Small intestine (tissue), 7 donors: Measurements from ENCODE around the gene RPS27A. TPM values are rescaled to one million over a fixed set of nuclear protein-coding genes. Genes with fewer than 3 reads are reported as not detected.
A peak's percentile ranks its signal among the peaks of the same experiment; 100 is the strongest.
"Not testable (repeated sequence)": the region's sequence is repeated elsewhere in the genome, so short reads cannot be mapped to it uniquely, and the experiment has no call there.

ENCODE experiments used
- DNase-seq, 2 donors: peaks; one replicate each; pipeline versions ENCODE4 v3.0.0 to v3.0.0-alpha.2; 2013
- FAIRE-seq: peaks from 2 replicates; lab custom pipeline; 2012; peaks lifted over from hg19 to GRCh38; lab: Jason Lieb, UNC
- H3K27ac ChIP-seq, 3 donors: one replicate each; pipeline ENCODE4 v1.5.1; 2013; ENCODE audit warnings: low read length in 2 of 3, mild to moderate bottlenecking in 2 of 3, control low read depth in 1 of 3, inconsistent platforms in 1 of 3, low read depth in 1 of 3, moderate library complexity in 1 of 3
- H3K27me3 ChIP-seq, 3 donors: one replicate each; pipeline ENCODE4 v1.6.1; 2013; ENCODE audit warnings: low read length in 3 of 3, inconsistent platforms in 1 of 3; ENCODE audit not compliant: control insufficient read depth in 3 of 3, insufficient read depth in 3 of 3
- H3K36me3 ChIP-seq, 3 donors: one replicate each; pipeline ENCODE4 v1.6.1; 2013; ENCODE audit warnings: low read length in 3 of 3, inconsistent platforms in 1 of 3, low read depth in 1 of 3, mild to moderate bottlenecking in 1 of 3, moderate library complexity in 1 of 3; ENCODE audit not compliant: control insufficient read depth in 3 of 3, insufficient read depth in 2 of 3
- H3K4me1 ChIP-seq, 3 donors: one replicate each; pipeline ENCODE4 v1.6.1; 2013; ENCODE audit warnings: low read length in 2 of 3, inconsistent platforms in 1 of 3, low read depth in 1 of 3, mild to moderate bottlenecking in 1 of 3, moderate library complexity in 1 of 3; ENCODE audit not compliant: control insufficient read depth in 3 of 3, insufficient read depth in 2 of 3
- H3K4me3 ChIP-seq, 3 donors: one replicate each; pipeline ENCODE4 v1.5.1; 2013; ENCODE audit warnings: low read length in 3 of 3, control low read depth in 1 of 3, inconsistent platforms in 1 of 3, low read depth in 1 of 3, mild to moderate bottlenecking in 1 of 3, moderate library complexity in 1 of 3
- H3K9me3 ChIP-seq, 2 donors: one replicate each; pipeline ENCODE4 v1.6.1; 2013; ENCODE audit warnings: low read depth in 1 of 2, low read length in 1 of 2; ENCODE audit not compliant: control insufficient read depth in 2 of 2, insufficient read depth in 1 of 2
- WGBS, 3 donors: extraction: QIAGEN DNeasy Blood & Tissue Kit; methylation state at CpG; one replicate each; pipeline ENCODE4 v1.1.7; 2013; 5-methylcytosine and 5-hydroxymethylcytosine counted together
- polyA plus RNA-seq, 4 donors: library from polyadenylated mRNA; stranded (reverse) in 3 of 4; unstranded in 1 of 4; fragments of 200-250 nt in 3 of 4; fragments of 120-200 nt in 1 of 4; gene quantifications; one replicate each; pipeline versions ENCODE4 v1.2.1 to v1.2.3, GENCODE V29; 2013
- donor health status: healthy with polysubstance abuse.
- donor health status: control.
- donor health status: control.
- donor health status: Bipolar disorder and iron deficiency.
- donor health status: healthy.

RPS27A gene
- polyA plus RNA-seq, 4 donors: 1,274 to 3,019 (median 2,371) TPM

- H3K4me3 ChIP-seq: no peak overlapping the region
- no peak overlapping the region for H3K27ac ChIP-seq
- H3K36me3 ChIP-seq: peaks cover 2 to 34% (median 7%) of the 10 kb centered on the region in 3 donors
- H3K27me3 ChIP-seq: no peaks in the 10 kb centered on the region
- no peak for FAIRE-seq
- H3K4me1 ChIP-seq: no peaks in the 10 kb centered on the region
- 65 to 73% (median 69%) methylated on average over 1 of the region's 1 CpG for WGBS, 3 donors
- H3K9me3 ChIP-seq: no peaks in the 10 kb centered on the region
- no peak for DNase-seq
These were observed 10.1 kb downstream of the RPS27A start for GRCh38 chr2:55242617-55243016.

- no peak overlapping the region for H3K27ac ChIP-seq
- no peak overlapping the region for H3K4me3 ChIP-seq
- FAIRE-seq (no peak), DNase-seq (no peak)
- H3K27me3 ChIP-seq: no peaks in the 10 kb centered on the region
- H3K36me3 ChIP-seq: peaks cover 2 to 39% (median 10%) of the 10 kb centered on the region in 3 donors
- H3K4me1 ChIP-seq: no peaks in the 10 kb centered on the region
- WGBS, 3 donors: 75 to 82% (median 82%) methylated on average over 5 of the region's 5 CpGs
- H3K9me3 ChIP-seq: no peaks in the 10 kb centered on the region
These were observed 12.9 kb downstream of the RPS27A start for GRCh38 chr2:55245411-55245810.

GRCh38 chr2:55247025-55247424 is 14.5 kb downstream of the RPS27A start:
- H3K27ac ChIP-seq: no peak overlapping the region
- peaks cover 2 to 36% (median 10%) of the 10 kb centered on the region in 3 donors for H3K36me3 ChIP-seq
- FAIRE-seq (no peak), DNase-seq (no peak)
- no peaks in the 10 kb centered on the region for H3K4me1 ChIP-seq
- 83 to 88% (median 83%) methylated on average over 5 of the region's 5 CpGs for WGBS, 3 donors
- no peaks in the 10 kb centered on the region for H3K9me3 ChIP-seq
- H3K27me3 ChIP-seq: no peaks in the 10 kb centered on the region
- H3K4me3 ChIP-seq: no peak overlapping the region

GRCh38 chr2:55252832-55253231 is 20.3 kb downstream of the RPS27A start:
- WGBS, 3 donors: 73 to 85% (median 81%) methylated on average over 3 of the region's 3 CpGs
- H3K4me1 ChIP-seq: no peaks in the 10 kb centered on the region
- no peaks in the 10 kb centered on the region for H3K27me3 ChIP-seq
- H3K4me3 ChIP-seq: no peak overlapping the region
- H3K9me3 ChIP-seq: no peaks in the 10 kb centered on the region
- DNase-seq (peak in 1 of 2 donors; percentile 41), FAIRE-seq (no peak)
- H3K36me3 ChIP-seq: peaks cover 2 to 35% (median 14%) of the 10 kb centered on the region in 3 donors
- H3K27ac ChIP-seq: no peak overlapping the region

- H3K4me3 ChIP-seq, H3K27me3 ChIP-seq, H3K9me3 ChIP-seq, H3K4me1 ChIP-seq, DNase-seq, H3K27ac ChIP-seq, FAIRE-seq: not testable (repeated sequence)
- WGBS, 3 donors: 85 to 90% (median 88%) methylated on average over 3 of the region's 3 CpGs
- peaks cover 11 to 45% (median 12%) of the 10 kb centered on the region in 3 donors for H3K36me3 ChIP-seq
These were observed 27.1 kb downstream of the RPS27A start for GRCh38 chr2:55259586-55259985.

GRCh38 chr2:55268288-55268906 is 35.9 kb downstream of the RPS27A start:
- FAIRE-seq: no peak
- peak in 1 of 2 donors; percentile 30 for DNase-seq
- Histone ChIP-seq H3K27ac (peak overlapping the region; percentile 77 to 100 (median 95)), H3K27me3 (no peaks in the 10 kb centered on the region), H3K4me1 (peaks cover 0 to 4% (median 4%) of the 10 kb centered on the region in 3 donors), H3K4me3 (peak overlapping the region; percentile 72 to 76 (median 73)), H3K36me3 (peaks cover 4 to 26% (median 7%) of the 10 kb centered on the region in 3 donors), H3K9me3 (no peaks in the 10 kb centered on the region)
- WGBS, 3 donors: 5 to 15% (median 8%) methylated on average over 13 of the region's 13 CpGs

DNA sequence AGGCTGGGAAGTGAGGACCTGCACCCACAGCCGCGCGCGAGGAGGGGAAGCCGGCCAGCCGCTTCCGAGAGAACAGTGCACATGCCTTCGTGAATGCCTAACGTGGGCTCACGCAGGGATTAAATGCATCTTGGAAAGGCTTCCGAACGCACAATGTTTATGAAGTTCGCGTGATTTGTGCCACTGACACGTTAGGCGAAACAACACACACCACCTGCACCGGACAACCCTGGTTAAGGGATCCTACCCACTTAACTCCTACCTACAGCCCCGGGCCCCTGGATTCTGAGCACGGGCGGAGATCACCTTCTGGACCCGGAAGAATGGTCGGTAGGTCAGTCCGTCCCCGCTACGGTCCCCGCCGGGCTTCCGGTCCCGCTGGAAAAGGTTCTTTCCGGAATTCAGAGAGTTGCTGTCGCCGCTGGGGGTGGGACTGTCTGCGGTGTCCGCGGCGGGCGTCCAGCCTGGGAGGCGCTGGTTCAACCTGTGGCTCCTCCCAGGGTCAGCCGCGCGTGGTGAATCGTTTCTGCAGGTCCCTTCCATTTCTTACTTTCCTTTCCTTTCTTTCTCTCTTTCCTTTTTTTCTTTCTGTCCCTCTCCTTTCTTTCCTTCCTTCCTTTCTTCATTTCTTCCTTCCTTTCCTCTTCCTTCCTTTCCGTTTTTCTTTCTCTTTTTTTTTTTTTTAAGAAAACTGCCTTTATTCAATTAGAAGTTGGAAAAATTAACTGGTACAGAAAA is 36.6 kb downstream of the RPS27A start, which contains the start of gene MTIF2:
Gene MTIF2, minus strand, starts transcription at position 325 of the 738 bp plus-strand sequence. CDS start 5,373 bp downstream, outside the sequence.
- DNase-seq: peak; percentile 95 to 97
- H3K4me1 ChIP-seq: peaks cover 0 to 4% (median 4%) of the 10 kb centered on the region in 3 donors
- H3K36me3 ChIP-seq: peaks cover 3 to 23% (median 4%) of the 10 kb centered on the region in 3 donors
- FAIRE-seq: no peak
- H3K9me3 ChIP-seq: no peaks in the 10 kb centered on the region
- WGBS, 3 donors: 0% methylated on average over 43 of the region's 43 CpGs
- peak within 1 kb of the TSS; percentile 77 to 100 (median 95) for H3K27ac ChIP-seq
- H3K27me3 ChIP-seq: no peaks in the 10 kb centered on the region
- peak within 1 kb of the TSS; percentile 72 to 76 (median 73) for H3K4me3 ChIP-seq

GRCh38 chr2:55269645-55269990 is 37.1 kb downstream of the RPS27A start:
- 15 to 33% (median 27%) methylated on average over 7 of the region's 7 CpGs for WGBS, 3 donors
- peaks cover 0 to 4% (median 4%) of the 10 kb centered on the region in 3 donors for H3K4me1 ChIP-seq
- H3K27ac ChIP-seq: peak overlapping the region; percentile 6 to 77 (median 61)
- H3K27me3 ChIP-seq: no peaks in the 10 kb centered on the region
- FAIRE-seq: no peak
- peaks cover 0 to 20% (median 0%) of the 10 kb centered on the region in 3 donors for H3K36me3 ChIP-seq
- DNase-seq: peak; percentile 37 to 48
- no peaks in the 10 kb centered on the region for H3K9me3 ChIP-seq
- H3K4me3 ChIP-seq: peak overlapping the region in 2 of 3 donors; percentile 72 to 73
